Stimulated activated CD4-positive, alpha-beta T cell treated with anti-CD3 and anti-CD28 coated beads, Interleukin-12 subunit alpha, Interleukin-12 subunit beta, amount 100 ng/mL, for 4 hours (primary cell): ENCODE results near the gene DIAPH3.

Experiments
- DNase-seq: peaks from one replicate; pipeline ENCODE4 v3.0.0-alpha.2; 2020

The DIAPH3 gene

DNA sequence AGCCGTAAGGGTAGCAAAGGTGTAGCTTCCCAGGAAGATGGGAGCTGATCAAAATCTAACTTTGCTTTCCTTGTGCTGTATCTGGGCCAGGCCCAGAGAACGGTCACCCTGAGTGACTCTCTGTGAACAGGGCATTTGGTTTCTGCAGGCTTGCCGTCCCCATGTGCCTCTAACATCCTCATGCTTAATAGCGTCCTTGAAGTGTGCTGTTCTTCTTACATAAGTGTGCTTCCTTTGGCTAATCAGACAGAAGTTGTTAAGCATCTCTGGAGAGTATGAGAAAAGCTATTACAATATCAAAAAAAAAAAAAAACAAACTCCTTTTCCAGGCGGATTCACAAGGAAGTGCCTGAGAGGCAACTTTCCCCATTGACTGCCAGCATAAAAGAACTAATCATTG, 503.7 kb downstream of the DIAPH3 start:
- no peak for DNase-seq

DNA sequence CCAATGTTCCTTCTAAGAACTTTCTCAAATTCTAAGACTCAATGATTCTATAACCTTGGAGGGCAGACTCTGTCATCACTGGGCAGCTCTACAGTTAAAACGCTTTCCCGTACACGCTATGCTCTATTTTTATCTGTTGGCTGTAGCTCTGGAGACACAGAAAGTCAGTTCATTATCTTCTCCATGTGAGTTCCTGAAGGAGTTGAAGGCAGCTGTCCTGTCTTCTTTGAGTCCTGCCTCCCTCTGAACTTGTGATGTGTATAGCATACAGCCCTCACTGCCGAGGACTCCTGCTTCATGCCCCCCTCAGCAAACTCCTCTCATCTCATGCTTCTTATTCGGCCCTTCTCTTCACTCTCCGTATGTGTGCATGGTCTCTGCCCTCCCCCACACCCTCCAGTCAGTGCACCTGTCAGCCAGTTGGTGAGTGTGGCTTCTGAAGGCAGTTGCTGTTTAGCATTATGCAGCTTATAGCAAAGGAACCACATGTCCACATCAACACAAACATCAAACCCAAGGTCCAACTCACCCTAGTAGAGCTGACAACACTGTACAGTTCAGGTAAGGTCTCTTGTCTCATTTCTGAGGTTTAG, 504.9 kb downstream of the DIAPH3 start:
- no peak for DNase-seq

DNA sequence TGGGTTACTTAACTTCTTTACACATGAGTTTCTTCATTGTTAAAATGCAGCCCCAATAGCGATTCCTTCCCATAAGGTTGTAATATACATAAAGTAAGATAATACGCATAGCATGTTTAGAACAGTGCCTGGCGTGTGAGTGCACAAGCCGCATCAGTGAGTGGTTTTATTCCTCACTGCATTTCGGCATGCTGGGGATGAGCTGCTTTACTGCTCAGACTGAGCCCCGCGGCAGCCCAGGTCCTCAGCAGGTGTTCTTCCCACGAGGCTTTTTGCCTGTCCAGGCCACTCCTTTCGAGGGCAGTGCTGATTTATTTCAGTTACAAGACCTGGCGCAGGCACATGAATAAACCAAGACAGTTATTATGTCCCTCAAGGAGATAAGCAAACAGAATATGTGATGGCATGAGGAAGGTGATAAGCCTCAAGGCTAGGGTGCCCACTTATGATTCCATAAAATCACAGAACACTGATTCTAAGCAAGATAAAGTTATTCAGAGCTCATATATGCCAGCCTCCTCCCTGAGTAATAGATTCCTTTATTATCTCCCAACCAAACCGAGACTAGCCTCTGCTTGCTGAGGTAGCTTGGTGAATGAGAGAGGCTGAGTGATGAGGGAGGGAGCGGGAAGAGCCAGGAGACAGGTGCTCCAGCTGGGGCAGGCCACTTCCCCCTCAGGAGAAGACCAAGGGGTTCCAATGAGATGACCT, 505.5 kb downstream of the DIAPH3 start:
- DNase-seq: no peak

DNA sequence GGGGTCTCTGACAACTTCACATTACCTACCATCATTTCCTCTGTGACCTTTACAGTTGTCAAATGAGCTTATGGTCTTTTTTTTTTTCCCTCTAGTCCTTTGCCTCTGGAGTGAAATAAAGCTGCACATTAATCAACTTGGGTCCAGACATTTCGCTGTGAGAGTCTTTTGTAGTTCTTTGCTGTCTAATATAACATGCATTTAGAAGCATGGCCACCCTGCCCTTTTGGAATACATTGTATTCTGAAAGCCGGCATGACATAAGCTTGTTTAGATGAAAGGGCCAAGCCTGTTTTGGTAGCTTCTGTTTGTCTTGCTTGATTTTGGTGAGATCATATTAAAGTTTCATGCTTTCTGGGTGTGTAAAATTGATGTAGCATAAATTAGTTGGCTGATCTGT, 509.8 kb downstream of the DIAPH3 start:
- DNase-seq: no peak

- no peak for DNase-seq
These were observed 512.2 kb downstream of the DIAPH3 start for GRCh38 chr13:59651479-59651878.

GRCh38 chr13:59643906-59644626, 519.7 kb downstream of the DIAPH3 start:
- DNase-seq: no peak

GRCh38 chr13:59643364-59643841, 520.3 kb downstream of the DIAPH3 start:
- DNase-seq: no peak

DNA sequence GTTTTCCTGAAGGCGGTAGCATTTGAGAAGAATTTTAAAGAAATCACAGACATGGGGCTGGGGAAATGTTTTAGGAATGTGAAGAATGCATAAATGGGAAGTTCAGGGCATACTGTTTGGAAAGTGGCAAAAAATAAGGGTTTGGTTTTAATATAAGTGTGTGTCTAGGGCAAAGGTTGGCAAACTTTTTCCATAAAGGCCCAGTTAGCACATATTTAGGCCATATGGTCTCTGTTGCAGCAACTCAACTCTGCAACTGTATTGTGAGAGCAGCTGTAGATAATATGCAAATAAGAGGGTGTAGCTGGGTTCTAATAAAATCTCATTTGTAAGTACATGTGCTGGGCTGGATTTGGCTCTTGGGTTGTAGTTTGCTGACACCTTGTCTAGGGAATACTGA, 521.9 kb downstream of the DIAPH3 start:
- no peak for DNase-seq

- no peak for DNase-seq
These were observed 522.5 kb downstream of the DIAPH3 start for GRCh38 chr13:59641261-59641660.

- DNase-seq: no peak
These were observed 525.3 kb downstream of the DIAPH3 start for GRCh38 chr13:59638404-59638803.

DNA sequence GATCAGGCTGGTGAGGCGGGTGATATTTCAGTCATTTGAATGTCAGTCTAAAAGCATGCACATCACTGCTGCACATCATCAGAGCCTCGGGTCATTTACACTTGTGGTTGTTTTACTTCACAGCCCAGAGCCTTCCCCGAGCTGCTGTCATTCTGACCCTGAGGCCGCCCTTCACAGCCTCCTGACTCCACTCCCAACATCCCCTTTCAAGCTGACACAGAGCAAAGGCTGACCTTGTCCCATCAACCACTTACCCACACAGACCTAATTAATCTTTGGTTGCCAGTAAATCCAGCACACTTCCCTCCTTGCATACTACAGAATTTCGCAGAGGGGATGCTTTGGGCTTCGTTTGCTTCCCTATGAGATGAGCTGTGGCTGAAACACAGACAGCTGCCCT, 528.1 kb downstream of the DIAPH3 start:
- DNase-seq: no peak

- no peak for DNase-seq
These were observed 530.4 kb downstream of the DIAPH3 start for GRCh38 chr13:59633290-59633689.

DNA sequence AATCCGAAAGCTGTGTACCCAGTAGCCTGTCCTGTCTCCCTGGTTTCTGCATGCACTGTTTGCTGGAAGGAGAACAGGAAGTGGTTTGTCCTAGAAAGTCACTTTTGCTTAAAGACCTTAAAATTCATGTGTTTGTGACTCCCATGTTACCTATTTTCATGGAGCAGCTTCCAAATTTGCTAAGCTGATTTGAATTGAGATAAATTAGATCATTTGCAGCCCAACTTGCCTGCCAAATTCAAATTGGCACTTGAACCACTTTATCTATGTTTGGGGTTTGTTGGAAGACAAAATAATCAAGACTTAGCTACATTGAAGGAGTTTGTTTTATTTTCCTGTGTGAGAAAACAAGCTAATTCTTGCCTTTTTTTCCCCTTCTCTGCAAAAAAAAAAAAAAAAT, 532.5 kb downstream of the DIAPH3 start:
- no peak for DNase-seq

DNA sequence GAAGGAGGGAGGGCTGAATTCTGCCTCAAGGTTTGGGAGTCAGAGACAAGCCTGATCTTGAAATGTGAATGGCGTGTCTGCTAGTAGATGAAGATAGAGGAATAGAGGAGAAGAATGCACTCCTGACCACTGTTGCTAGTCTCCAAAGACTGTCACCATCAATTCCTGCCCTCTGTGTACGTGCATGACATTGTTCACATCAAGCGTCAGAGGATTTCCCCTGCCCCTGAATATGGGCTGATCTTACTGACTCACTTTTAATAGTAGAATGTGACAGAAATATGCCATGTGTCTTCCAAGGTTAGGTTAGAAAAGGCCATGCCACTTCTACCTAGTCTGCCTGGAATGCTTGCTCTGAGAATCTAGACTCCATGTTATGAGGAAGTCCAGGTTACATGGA, 538.6 kb downstream of the DIAPH3 start:
- no peak for DNase-seq

DNA sequence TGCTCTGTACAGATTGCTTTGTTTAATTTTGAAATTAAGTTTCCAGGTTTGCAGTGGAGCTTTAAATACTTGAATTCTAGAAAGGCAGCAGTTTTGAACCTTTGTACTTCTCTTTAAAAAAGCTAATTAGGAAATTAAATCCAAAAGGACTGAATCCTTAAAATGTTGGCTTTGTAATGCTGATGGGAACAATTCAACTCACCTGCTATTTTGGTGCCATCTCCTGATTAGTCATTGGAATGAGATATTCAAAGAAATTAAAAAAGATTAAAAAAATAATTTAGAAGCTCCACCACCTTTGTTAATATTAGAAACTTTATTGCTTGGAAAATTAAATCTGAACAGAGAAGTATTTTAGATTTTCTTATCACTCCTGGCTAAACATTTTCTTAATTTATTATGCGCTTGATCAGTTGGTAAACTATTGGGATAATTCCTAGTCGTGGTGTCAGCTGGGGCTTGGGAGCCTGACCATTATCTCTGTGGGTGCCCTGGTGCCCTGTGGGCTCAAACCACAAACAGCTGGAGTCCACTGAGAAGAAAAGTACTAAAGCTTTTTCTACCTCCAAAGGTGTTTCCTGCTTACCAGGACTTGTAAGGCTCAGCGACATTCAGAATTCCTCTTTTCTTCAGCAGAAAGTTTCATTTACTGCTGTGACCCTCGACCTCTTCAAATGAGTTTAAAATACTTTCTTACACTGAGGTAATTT, 540.4 kb downstream of the DIAPH3 start:
- DNase-seq: no peak

DNA sequence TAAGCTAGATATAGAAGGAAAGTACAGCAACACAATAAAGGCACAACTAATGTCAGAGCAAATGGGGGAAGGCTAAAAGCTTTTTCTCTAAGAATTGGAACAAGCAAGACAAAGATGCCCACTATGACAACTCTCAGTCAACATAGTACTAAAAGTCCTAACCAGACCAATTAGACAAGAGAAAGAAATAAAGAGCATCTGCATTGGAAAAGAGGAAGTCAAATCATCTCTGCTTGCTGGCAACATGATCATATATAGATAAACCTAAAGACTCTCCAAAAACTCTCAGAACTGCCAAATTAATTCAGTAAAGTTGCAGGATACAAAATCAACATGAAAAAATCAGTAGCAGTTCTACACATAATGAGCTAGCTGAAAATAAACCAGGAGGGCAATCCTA, 542.0 kb downstream of the DIAPH3 start:
- DNase-seq: no peak
